SK-N-MC (cell line): ENCODE data around the gene POMT2.

Experiments used
- EZH2 ChIP-seq: fragments of 200-600 bp; sonication (generic); IDR thresholded peaks from one replicate; pipeline ENCODE4 v1.6.1; 2017; ENCODE audit warnings: antibody characterized with exemption
- FOXP2 ChIP-seq: optimal IDR thresholded peaks from 2 replicates; pipeline ENCODE3; 2011; ENCODE audit warnings: mild to moderate bottlenecking, moderate library complexity; ENCODE audit not compliant: insufficient read depth; ENCODE audit errors: extremely low read length, control extremely low read depth
- POLR2AphosphoS5 ChIP-seq: IDR thresholded peaks from 2 replicates; pipeline ENCODE4 v1.6.1; 2012; ENCODE audit warnings: mild to moderate bottlenecking, low read depth, low read length, borderline replicate concordance

DNA sequence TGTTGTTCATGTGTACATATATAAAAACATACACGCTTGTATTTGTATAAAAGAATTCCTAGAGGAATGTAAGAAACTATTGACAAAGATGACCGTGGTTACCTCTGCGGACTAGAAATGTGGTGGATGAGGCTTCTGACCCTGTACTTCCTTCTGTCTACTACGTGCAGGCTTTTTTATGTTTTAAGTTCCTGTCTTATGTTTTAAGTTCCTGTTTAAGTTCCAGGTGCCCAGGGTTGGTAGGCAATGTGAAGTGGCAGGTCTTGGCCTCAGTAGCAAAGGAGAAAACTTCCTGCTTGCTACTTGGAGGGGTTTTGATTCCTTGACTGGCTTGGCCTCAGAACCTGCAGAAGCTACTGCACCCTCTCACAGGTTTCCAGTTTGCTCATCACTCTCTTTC, 11.6 kb downstream of the POMT2 start:
- TF ChIP-seq EZH2, result no peak
- no peak for TF ChIP-seq POLR2AphosphoS5
- no peak for TF ChIP-seq FOXP2
